GM19324 (cell line): Measurements from ENCODE around the gene MZF1.
A peak's percentile ranks its signal among the peaks of the same experiment; 100 is the strongest.

Experiments used
- ATAC-seq: cut with Tn5 transposase; IDR thresholded peaks from one replicate; pipeline ENCODE4 v1.9.1; 2021; ENCODE audit warnings: mild to moderate bottlenecking, moderate library complexity; ENCODE audit not compliant: unreplicated experiment, low FRiP score

The MZF1 gene

DNA sequence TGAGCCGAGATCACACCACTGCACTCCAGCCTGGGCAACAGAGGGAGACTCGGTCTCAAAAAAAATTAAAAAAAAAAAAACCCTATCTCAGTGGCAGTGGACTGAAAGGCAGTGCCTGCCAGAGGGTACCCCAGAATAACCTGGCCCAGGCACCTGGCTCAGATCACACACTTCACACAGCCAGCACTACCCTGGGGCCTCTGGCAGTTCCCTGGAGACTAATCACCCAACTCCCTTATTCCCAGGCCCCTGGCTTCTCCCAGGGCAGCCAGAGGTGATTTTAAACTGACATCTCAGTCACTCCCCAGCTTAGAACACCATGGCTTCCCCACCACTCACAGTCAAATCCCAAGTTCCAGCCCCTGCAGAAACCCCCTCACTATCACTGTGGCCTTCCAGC lies 57.9 kb downstream of the MZF1 start:
- ATAC-seq: no peak

DNA sequence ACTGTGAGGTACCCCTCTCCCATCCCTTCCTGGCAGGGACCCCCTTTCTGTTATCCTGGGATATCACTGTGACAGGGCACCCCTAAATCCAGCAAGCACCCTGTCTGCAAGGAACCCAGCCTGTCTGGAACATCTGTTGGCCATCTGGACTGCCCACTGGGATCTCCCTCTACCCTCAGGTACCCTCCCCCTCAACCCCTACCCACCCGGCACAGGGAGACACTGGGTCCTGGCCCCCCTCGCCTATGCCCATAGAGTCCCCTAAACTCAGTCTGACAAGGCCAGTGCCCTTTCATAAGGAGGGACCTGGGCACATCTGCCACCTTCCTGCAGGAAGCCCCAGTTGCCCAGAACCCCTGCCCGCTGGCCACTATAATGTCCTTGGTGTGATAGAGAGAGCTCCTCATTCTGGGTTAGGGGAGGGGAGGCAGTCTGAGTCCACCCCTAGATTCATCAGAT lies 58.5 kb downstream of the MZF1 start:
- no peak for ATAC-seq

DNA sequence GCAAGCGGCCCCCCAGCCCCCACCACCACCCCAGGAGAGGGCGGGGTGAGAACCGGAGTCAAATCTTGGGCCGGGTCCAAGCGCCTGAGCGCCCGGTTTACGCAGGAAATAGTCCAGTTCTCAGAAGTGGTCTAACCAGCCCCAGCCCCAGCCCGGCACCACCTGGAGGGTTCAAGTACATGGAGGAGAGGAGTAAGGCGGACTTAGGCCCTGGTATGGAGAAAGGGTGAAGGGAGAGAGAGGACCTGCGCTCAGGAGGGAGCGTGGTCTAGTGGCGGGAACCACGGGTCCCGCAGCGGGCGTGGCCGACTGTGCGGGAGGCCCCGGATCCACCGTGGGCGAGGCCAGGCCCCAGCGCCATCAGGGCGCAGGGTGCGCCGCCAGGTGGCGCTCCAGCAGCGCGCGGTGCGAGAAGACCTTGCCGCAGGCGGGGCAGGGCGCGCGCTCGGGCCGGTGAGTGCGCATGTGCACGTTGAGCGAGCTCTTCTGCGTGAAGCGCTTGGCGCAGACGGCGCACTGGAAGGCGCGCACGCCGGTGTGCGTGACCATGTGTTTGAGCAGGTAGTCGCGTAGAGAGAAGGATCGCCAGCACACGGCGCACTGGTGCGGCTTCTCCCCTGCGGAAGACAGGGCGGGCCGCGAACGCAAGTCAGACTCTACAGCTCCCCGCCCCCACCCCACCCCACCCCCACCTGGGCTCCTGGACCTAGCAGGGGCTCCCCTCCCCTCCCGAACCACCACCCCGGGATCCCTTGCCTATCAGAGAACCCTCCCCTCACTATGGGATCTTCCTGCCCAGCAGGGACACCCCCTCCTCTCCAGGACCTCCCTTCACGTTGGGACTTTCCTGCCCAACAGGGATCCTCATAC lies 59.2 kb downstream of the MZF1 start:
- peak; percentile 70 for ATAC-seq

DNA sequence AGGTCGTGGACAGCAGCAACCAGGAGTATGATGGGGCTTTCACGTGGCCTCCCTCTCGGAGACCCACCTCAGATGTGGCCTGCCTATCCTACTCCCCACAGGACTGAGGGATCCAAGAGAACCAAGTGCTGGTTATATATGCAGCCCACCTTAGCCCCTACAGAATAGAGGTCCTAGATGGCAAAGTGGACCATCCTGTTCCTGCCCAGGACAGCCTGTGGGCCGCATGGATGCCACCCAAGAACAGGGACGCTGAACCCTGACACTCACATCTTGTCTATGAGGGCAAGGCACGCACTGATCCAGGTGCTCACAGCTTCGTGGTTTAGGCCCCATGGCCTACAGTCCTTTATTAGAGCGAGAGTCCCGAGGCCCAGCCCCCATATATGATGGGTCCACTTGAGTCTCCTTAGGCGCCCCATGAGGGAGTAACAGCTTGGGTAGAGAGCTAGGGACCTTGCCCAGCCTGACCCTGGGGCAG lies 59.9 kb downstream of the MZF1 start:
- ATAC-seq: no peak
